Measurements from ENCODE around the gene CPLX3.

DNA sequence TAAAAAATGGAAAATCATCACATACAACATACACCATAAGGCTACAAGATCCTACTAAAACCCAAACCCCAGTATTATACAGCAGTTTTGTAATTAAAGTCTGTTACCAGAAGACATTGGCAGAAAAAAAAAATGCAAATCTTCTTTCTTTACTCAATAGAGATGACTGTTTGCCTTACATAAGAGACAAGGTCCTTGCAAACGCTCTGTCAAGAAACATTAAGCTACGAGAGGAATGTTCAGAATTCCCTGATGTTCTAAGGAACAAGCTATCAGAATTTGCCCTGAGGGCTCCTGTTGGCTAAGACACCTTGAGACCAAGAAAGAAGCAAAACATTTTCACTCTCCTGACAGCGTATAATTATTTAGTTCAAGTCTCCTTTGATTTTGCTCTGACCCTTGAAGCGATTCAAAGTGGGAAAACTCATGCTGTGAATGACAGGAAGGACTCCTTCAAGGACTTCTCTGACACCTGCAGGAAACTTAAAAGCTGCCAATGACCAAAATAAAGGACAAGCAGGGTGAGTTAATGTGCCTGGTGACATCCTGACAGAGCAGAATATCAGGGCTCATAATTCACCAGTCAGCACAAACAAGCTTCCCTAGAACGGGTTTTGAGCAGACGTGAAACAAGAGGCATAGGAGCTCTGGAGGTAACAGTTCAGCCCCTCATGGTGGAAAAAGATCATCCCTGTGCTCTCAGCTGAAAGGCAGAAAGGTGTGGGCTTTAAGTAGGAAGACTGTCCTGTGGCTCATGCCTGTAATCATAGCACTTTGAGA lies 44.2 kb downstream of the CPLX3 start:
- TF ChIP-seq POLR2A (IDR thresholded peaks at IDR 0.05): no peak
- TF ChIP-seq, protein P1, sequence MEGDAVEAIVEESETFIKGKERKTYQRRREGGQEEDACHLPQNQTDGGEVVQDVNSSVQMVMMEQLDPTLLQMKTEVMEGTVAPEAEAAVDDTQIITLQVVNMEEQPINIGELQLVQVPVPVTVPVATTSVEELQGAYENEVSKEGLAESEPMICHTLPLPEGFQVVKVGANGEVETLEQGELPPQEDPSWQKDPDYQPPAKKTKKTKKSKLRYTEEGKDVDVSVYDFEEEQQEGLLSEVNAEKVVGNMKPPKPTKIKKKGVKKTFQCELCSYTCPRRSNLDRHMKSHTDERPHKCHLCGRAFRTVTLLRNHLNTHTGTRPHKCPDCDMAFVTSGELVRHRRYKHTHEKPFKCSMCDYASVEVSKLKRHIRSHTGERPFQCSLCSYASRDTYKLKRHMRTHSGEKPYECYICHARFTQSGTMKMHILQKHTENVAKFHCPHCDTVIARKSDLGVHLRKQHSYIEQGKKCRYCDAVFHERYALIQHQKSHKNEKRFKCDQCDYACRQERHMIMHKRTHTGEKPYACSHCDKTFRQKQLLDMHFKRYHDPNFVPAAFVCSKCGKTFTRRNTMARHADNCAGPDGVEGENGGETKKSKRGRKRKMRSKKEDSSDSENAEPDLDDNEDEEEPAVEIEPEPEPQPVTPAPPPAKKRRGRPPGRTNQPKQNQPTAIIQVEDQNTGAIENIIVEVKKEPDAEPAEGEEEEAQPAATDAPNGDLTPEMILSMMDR (IDR thresholded peaks at IDR 0.05): no peak

Measured in uterus (tissue), 2 donors.